ENCODE data around the gene MAST4.

- TF ChIP-seq, protein P1, sequence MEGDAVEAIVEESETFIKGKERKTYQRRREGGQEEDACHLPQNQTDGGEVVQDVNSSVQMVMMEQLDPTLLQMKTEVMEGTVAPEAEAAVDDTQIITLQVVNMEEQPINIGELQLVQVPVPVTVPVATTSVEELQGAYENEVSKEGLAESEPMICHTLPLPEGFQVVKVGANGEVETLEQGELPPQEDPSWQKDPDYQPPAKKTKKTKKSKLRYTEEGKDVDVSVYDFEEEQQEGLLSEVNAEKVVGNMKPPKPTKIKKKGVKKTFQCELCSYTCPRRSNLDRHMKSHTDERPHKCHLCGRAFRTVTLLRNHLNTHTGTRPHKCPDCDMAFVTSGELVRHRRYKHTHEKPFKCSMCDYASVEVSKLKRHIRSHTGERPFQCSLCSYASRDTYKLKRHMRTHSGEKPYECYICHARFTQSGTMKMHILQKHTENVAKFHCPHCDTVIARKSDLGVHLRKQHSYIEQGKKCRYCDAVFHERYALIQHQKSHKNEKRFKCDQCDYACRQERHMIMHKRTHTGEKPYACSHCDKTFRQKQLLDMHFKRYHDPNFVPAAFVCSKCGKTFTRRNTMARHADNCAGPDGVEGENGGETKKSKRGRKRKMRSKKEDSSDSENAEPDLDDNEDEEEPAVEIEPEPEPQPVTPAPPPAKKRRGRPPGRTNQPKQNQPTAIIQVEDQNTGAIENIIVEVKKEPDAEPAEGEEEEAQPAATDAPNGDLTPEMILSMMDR (conservative IDR thresholded peaks at IDR 0.05 in 1 of 2, IDR thresholded peaks at IDR 0.05 in 1 of 2; ENCODE audit: low read depth in 1 of 2, low read length in 2 of 2): peak; percentile 72 to 85
- TF ChIP-seq EZH2 (IDR thresholded peaks at IDR 0.05; ENCODE audit: low read length, missing control alignments): no peak
Observed at GRCh38 chr5:66987949-66988838, 392.0 kb downstream of the MAST4 start.

Data from fibroblast of lung (primary cell).